OCI-LY7 (cell line): Measurements from ENCODE around the gene LEAP2.

Experiments used
- EZH2phosphoT487 ChIP-seq: fragments of 200-600 bp; sonication (generic); IDR thresholded peaks from 2 replicates; pipeline ENCODE4 v1.6.1; 2018; ENCODE audit warnings: low read depth, borderline replicate concordance, mild to moderate bottlenecking, mixed run types, antibody characterized with exemption, low read length, moderate library complexity, mixed read lengths
- TF ChIP-seq, protein P1 (sequence below): fragments of 200-600 bp; sonication (generic); conservative IDR thresholded peaks from 2 replicates; pipeline ENCODE4 v1.5.1; 2014; ENCODE audit warnings: mild to moderate bottlenecking, antibody characterized with exemption, low read length, moderate library complexity, mixed read lengths

DNA sequence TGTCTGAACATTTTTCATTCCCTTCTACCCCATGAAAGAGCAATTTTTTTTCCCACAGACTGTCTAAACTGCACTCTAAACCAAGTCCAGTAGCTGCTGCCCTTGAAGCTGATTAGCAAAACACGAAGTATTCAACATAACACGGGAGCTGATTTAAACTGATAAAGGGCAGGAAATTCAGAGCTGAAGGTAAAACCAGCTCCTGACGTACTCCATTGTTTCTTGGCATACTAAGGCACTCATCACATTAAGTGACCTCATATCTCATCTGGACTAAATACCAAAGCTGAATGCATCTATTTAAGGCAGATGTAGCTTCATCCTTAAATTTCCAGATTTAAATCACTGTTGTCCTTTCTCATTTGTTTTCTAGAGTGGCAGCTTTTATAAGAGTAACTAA lies 19.2 kb upstream of the LEAP2 start:
- TF ChIP-seq, protein P1, sequence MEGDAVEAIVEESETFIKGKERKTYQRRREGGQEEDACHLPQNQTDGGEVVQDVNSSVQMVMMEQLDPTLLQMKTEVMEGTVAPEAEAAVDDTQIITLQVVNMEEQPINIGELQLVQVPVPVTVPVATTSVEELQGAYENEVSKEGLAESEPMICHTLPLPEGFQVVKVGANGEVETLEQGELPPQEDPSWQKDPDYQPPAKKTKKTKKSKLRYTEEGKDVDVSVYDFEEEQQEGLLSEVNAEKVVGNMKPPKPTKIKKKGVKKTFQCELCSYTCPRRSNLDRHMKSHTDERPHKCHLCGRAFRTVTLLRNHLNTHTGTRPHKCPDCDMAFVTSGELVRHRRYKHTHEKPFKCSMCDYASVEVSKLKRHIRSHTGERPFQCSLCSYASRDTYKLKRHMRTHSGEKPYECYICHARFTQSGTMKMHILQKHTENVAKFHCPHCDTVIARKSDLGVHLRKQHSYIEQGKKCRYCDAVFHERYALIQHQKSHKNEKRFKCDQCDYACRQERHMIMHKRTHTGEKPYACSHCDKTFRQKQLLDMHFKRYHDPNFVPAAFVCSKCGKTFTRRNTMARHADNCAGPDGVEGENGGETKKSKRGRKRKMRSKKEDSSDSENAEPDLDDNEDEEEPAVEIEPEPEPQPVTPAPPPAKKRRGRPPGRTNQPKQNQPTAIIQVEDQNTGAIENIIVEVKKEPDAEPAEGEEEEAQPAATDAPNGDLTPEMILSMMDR: no peak
- no peak for TF ChIP-seq EZH2phosphoT487
